ENCODE measurements around the gene PKD2L2.

- TF ChIP-seq CTCF (IDR thresholded peaks at IDR 0.05 in 2 of 3, conservative IDR thresholded peaks at IDR 0.05 in 1 of 3; ENCODE audit: control insufficient read depth in 2 of 3, extremely low read depth in 1 of 3, insufficient read depth in 1 of 3, low read depth in 3 of 3, low read length in 3 of 3) = no peak
- no peak for TF ChIP-seq POLR2AphosphoS5 (IDR thresholded peaks at IDR 0.05; ENCODE audit: low read length)
- no peak for TF ChIP-seq ESRRA (IDR thresholded peaks at IDR 0.05; ENCODE audit: low read length)
- no peak for TF ChIP-seq SP1 (IDR thresholded peaks at IDR 0.05; ENCODE audit: low read depth, low read length)
- no peak for TF ChIP-seq EGR1 (IDR thresholded peaks at IDR 0.05; ENCODE audit: borderline replicate concordance in 1 of 2, low read depth in 2 of 2, low read length in 2 of 2)
- TF ChIP-seq MAX (IDR thresholded peaks at IDR 0.05; ENCODE audit: low read depth, low read length) = no peak
- TF ChIP-seq ATF2 (IDR thresholded peaks at IDR 0.05; ENCODE audit: low read length) = no peak
- TF ChIP-seq FOS (IDR thresholded peaks at IDR 0.05; ENCODE audit: borderline replicate concordance, extremely low read depth, insufficient read length) = no peak
These were observed 56.6 kb downstream of the PKD2L2 start for GRCh38 chr5:137945825-137946224.
